HG03039 (cell line): ENCODE data around the gene ST6GALNAC6.

Source experiments
- ATAC-seq: cut with Tn5 transposase; IDR thresholded peaks from one replicate; pipeline ENCODE4 v1.9.1; 2021; ENCODE audit warnings: mild to moderate bottlenecking, moderate library complexity; ENCODE audit not compliant: unreplicated experiment

ST6GALNAC6 gene

GRCh38 chr9:127918183-127919107, 19.0 kb upstream of the ST6GALNAC6 start:
- ATAC-seq, result no peak

GRCh38 chr9:127917603-127918002, 18.2 kb upstream of the ST6GALNAC6 start:
- no peak for ATAC-seq

GRCh38 chr9:127916720-127917581, 17.5 kb upstream of the ST6GALNAC6 start, which contains the start of gene ST6GALNAC4:
ST6GALNAC4 (minus strand) TSS chr9:127917041; CDS start chr9:127916419, 622 bp downstream.
- ATAC-seq, result peak; percentile 60

GRCh38 chr9:127915801-127916719, 16.7 kb upstream of the ST6GALNAC6 start:
- ATAC-seq, result no peak

GRCh38 chr9:127915325-127915752, 15.9 kb upstream of the ST6GALNAC6 start:
- no peak for ATAC-seq

- no peak for ATAC-seq
Observed at GRCh38 chr9:127913682-127914081, 14.3 kb upstream of the ST6GALNAC6 start.

GRCh38 chr9:127912882-127913281, 13.5 kb upstream of the ST6GALNAC6 start:
- ATAC-seq, result no peak

- ATAC-seq, result no peak
Observed at GRCh38 chr9:127912296-127912695, 12.9 kb upstream of the ST6GALNAC6 start.

GRCh38 chr9:127910613-127911205, 11.3 kb upstream of the ST6GALNAC6 start:
- no peak for ATAC-seq

- no peak for ATAC-seq
Observed at GRCh38 chr9:127909839-127910273, 10.5 kb upstream of the ST6GALNAC6 start.

GRCh38 chr9:127908660-127908926, 9.2 kb upstream of the ST6GALNAC6 start:
- no peak for ATAC-seq

- no peak for ATAC-seq
Observed at GRCh38 chr9:127907867-127908659, 8.7 kb upstream of the ST6GALNAC6 start.

GRCh38 chr9:127905788-127906191, 6.4 kb upstream of the ST6GALNAC6 start:
- ATAC-seq, result no peak

GRCh38 chr9:127905004-127905728, 5.8 kb upstream of the ST6GALNAC6 start:
- ATAC-seq, result no peak

- no peak for ATAC-seq
Observed at GRCh38 chr9:127904561-127905003, 5.2 kb upstream of the ST6GALNAC6 start.

GRCh38 chr9:127903557-127904475, 4.4 kb upstream of the ST6GALNAC6 start:
- no peak for ATAC-seq

GRCh38 chr9:127898433-127899127, 823 bp downstream of the ST6GALNAC6 start:
- no peak for ATAC-seq
